ENCODE data around the gene ZNF724. TPM values are rescaled to one million over a fixed set of nuclear protein-coding genes. Genes with fewer than 3 reads are reported as not detected.

ZNF724 gene
- total RNA-seq, 1 donor from 2014 or later = 22.9 TPM

DNA sequence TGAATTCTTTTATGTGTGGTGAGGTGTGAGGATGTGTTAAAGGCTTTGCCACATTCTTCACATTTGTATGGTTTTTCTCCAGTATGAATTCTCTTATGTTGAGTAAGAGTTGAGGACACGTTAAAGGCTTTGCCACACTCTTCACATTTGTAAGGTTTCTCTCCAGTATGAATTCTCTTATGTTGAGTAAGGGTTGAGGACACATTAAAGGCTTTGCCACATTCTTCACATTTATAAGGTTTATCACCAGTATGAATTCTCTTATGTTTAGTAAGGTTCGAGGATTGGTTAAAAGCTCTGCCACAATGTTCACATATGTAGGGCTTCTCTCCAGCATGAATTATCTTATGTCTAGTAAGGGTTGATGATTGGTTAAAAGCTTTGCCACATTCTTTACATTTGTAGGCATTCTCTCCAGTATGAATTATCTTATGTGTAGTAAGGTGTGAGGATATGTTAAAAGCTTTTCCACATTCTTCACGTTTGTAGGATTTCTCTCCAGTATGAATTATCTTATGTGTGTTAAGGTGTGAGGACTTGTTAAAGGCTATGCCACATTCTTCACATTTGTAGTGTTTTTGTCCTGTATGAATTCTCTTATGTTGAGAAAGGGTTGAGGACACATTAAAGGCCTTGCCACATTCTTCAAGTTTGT, 27.1 kb downstream of the ZNF724 start:
- TF ChIP-seq, protein P1, sequence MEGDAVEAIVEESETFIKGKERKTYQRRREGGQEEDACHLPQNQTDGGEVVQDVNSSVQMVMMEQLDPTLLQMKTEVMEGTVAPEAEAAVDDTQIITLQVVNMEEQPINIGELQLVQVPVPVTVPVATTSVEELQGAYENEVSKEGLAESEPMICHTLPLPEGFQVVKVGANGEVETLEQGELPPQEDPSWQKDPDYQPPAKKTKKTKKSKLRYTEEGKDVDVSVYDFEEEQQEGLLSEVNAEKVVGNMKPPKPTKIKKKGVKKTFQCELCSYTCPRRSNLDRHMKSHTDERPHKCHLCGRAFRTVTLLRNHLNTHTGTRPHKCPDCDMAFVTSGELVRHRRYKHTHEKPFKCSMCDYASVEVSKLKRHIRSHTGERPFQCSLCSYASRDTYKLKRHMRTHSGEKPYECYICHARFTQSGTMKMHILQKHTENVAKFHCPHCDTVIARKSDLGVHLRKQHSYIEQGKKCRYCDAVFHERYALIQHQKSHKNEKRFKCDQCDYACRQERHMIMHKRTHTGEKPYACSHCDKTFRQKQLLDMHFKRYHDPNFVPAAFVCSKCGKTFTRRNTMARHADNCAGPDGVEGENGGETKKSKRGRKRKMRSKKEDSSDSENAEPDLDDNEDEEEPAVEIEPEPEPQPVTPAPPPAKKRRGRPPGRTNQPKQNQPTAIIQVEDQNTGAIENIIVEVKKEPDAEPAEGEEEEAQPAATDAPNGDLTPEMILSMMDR (conservative IDR thresholded peaks at IDR 0.05; ENCODE audit: low read depth, low read length) = no peak
- no peak for DNase-seq (ENCODE audit: low read depth)
- H3K4me3 ChIP-seq (ENCODE audit: low read depth, low read length) = no peak overlapping the region

DNA sequence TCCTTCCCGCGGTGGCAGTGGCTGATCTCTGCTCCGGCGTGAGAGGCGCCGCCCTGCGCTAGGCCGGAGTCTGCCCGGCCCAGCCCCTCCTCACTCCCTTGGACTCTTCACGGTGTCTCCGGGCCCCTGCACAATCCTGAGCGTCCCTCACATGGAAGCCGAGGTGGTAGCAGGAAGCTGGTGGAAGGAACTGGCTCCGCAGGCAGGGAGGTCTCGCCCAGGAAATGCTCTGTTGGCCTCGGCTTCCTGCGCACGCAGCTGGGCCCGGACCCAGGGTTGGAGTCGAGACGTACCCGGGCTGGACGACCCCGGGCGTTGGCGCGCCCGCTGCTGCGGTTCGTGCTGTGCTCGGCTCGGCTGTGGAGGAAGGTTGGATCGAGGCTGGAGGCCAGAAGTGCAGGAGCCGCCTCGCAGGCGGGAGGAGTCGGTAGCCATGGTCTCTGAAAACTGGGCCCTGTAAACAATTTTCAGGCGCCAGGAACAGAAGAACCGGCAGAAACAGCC, 46.3 kb downstream of the ZNF724 start:
- TF ChIP-seq, protein P1 (conservative IDR thresholded peaks at IDR 0.05; ENCODE audit: low read depth, low read length) = no peak
- DNase-seq (ENCODE audit: low read depth) = no peak
- no peak overlapping the region for H3K4me3 ChIP-seq (ENCODE audit: low read depth, low read length)

GRCh38 chr19:23190341-23190740, 59.9 kb downstream of the ZNF724 start:
- no peak overlapping the region for H3K4me3 ChIP-seq (ENCODE audit: low read depth, low read length)
- TF ChIP-seq, protein P1 (conservative IDR thresholded peaks at IDR 0.05; ENCODE audit: low read depth, low read length) = no peak
- DNase-seq (ENCODE audit: low read depth) = no peak

- DNase-seq (ENCODE audit: low read depth) = no peak
- no peak overlapping the region for H3K4me3 ChIP-seq (ENCODE audit: low read depth, low read length)
- TF ChIP-seq, protein P1 (conservative IDR thresholded peaks at IDR 0.05; ENCODE audit: low read depth, low read length) = no peak
These were observed 66.9 kb downstream of the ZNF724 start for GRCh38 chr19:23183251-23183650.

Other genes starting within 250 kb of the ZNF724 start
- not detected in 2 replicates for gene ZNF728, start 247.2 kb downstream of the ZNF724 start, total RNA-seq
- 4.5 and 6.4 TPM in 2 replicates for gene ZNF730, start 133.4 kb downstream of the ZNF724 start, total RNA-seq
- gene ZNF91, start 145.1 kb upstream of the ZNF724 start, total RNA-seq = 12.6 and 22.1 TPM in 2 replicates

Data from epithelial cell of proximal tubule (primary cell).